GM06990 (cell line): ENCODE measurements around the gene NCOA1.

Experiments used
- DNase-seq: peaks from one replicate; pipeline ENCODE4 v3.0.0-alpha.2; 2011; ENCODE audit not compliant: insufficient read length; ENCODE audit errors: extremely low read depth
- H3K27me3 ChIP-seq: replicated peaks from 2 replicates; pipeline ENCODE4 v1.6.0; 2011; ENCODE audit warnings: low read length; ENCODE audit not compliant: control insufficient read depth, insufficient read depth
- H3K36me3 ChIP-seq: 2 replicates; pipeline ENCODE4 v1.5.1; 2011; ENCODE audit warnings: low read length; ENCODE audit not compliant: control insufficient read depth, insufficient read depth
- H3K4me3 ChIP-seq: replicated peaks from 2 replicates; pipeline ENCODE4 v1.5.1; 2011; ENCODE audit warnings: low read depth, mild to moderate bottlenecking, control low read depth, low read length
- CTCF ChIP-seq: IDR thresholded peaks from 2 replicates; pipeline ENCODE4 v1.5.1; 2011; ENCODE audit warnings: low read length, control low read depth, mild to moderate bottlenecking, inconsistent platforms; ENCODE audit not compliant: insufficient read depth, poor library complexity, severe bottlenecking

The NCOA1 gene

DNA sequence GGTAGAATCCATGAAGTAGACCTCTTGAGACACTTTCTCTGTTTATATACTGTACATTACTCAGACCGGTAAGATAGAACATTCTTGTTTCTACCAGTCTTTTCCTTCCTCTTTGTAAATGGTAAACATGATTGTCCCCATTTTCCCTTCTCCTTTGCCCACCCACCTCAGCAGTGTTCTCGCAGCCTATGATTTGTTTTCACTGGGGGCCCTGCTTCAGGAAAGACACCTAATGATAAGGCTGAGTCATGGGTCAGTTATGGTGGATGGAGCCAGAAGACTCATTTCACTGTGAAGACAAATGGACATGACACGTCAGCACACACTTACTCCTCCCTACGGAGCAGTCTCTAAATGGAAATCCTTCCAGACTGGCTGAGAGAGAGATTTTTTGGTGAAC is 325.8 kb downstream of the NCOA1 start:
- no peak overlapping the region for H3K4me3 ChIP-seq
- no peak for DNase-seq
- no peaks in the 10 kb centered on the region for H3K27me3 ChIP-seq
- H3K36me3 ChIP-seq: peaks cover 26% of the 10 kb centered on the region
- no peak for TF ChIP-seq CTCF

- Histone ChIP-seq H3K4me3 (no peak overlapping the region), H3K36me3 (peaks cover 28% of the 10 kb centered on the region), H3K27me3 (no peaks in the 10 kb centered on the region)
- no peak for DNase-seq
- TF ChIP-seq CTCF: no peak
These were observed 327.7 kb downstream of the NCOA1 start for GRCh38 chr2:24818721-24819167.

- peaks cover 27% of the 10 kb centered on the region for H3K36me3 ChIP-seq
- no peaks in the 10 kb centered on the region for H3K27me3 ChIP-seq
- no peak for TF ChIP-seq CTCF
- no peak for DNase-seq
- no peak overlapping the region for H3K4me3 ChIP-seq
These were observed 328.6 kb downstream of the NCOA1 start for GRCh38 chr2:24819442-24820174.

- no peak for TF ChIP-seq CTCF
- H3K4me3 ChIP-seq: no peak overlapping the region
- no peaks in the 10 kb centered on the region for H3K27me3 ChIP-seq
- peaks cover 30% of the 10 kb centered on the region for H3K36me3 ChIP-seq
- DNase-seq: no peak
These were observed 329.1 kb downstream of the NCOA1 start for GRCh38 chr2:24820175-24820513.
